Lower leg skin (tissue), 3 donors: ENCODE results near the gene CARD11.

ENCODE experiments used
- POLR2A ChIP-seq, 2 donors: fragments of 450-650 bp; IDR thresholded peaks; one replicate each; pipeline ENCODE4 v1.6.1; 2016 to 2017; ENCODE audit warnings: antibody characterized with exemption in 2 of 2, mild to moderate bottlenecking in 1 of 2, moderate library complexity in 1 of 2
- TF ChIP-seq, protein P1 (sequence below), 3 donors: fragments of 450-650 bp; IDR thresholded peaks; one replicate each; pipeline ENCODE4 v1.5.1; 2016; ENCODE audit warnings: antibody characterized with exemption in 3 of 3, mild to moderate bottlenecking in 3 of 3, moderate library complexity in 2 of 3

GRCh38 chr7:2965301-2965700 is 78.4 kb downstream of the CARD11 start:
- TF ChIP-seq, protein P1, sequence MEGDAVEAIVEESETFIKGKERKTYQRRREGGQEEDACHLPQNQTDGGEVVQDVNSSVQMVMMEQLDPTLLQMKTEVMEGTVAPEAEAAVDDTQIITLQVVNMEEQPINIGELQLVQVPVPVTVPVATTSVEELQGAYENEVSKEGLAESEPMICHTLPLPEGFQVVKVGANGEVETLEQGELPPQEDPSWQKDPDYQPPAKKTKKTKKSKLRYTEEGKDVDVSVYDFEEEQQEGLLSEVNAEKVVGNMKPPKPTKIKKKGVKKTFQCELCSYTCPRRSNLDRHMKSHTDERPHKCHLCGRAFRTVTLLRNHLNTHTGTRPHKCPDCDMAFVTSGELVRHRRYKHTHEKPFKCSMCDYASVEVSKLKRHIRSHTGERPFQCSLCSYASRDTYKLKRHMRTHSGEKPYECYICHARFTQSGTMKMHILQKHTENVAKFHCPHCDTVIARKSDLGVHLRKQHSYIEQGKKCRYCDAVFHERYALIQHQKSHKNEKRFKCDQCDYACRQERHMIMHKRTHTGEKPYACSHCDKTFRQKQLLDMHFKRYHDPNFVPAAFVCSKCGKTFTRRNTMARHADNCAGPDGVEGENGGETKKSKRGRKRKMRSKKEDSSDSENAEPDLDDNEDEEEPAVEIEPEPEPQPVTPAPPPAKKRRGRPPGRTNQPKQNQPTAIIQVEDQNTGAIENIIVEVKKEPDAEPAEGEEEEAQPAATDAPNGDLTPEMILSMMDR (IDR thresholded peaks at IDR 0.05): no peak
- no peak for TF ChIP-seq POLR2A (IDR thresholded peaks at IDR 0.05)
